ENCODE data around the gene NCAM2.

Gene NCAM2

GRCh38 chr21:21436012-21436534 is 437.9 kb downstream of the NCAM2 start:
- Histone ChIP-seq H3K9ac (ENCODE audit: low read length in 5 of 5) (no peak overlapping the region), H3K27ac (ENCODE audit: low read depth, low read length) (no peak overlapping the region), H3K27me3 (ENCODE audit: control insufficient read depth in 5 of 5, insufficient read depth in 4 of 5, low read length in 5 of 5) (no peaks in the 10 kb centered on the region), H3K36me3 (ENCODE audit: control insufficient read depth in 5 of 5, insufficient read depth in 5 of 5, low read length in 5 of 5) (no peaks in the 10 kb centered on the region), H3K4me3 (ENCODE audit: low read depth in 1 of 5, low read length in 5 of 5) (no peak overlapping the region), H3K4me1 (ENCODE audit: control insufficient read depth in 5 of 5, insufficient read depth in 5 of 5, low read length in 5 of 5) (no peaks in the 10 kb centered on the region), H3K9me3 (ENCODE audit: control insufficient read depth in 5 of 5, low read length in 5 of 5) (no peaks in the 10 kb centered on the region)

GRCh38 chr21:21439761-21440160 is 441.6 kb downstream of the NCAM2 start:
- Histone ChIP-seq H3K27me3 (ENCODE audit: control insufficient read depth in 5 of 5, insufficient read depth in 4 of 5, low read length in 5 of 5) (no peaks in the 10 kb centered on the region), H3K27ac (ENCODE audit: low read depth, low read length) (no peak overlapping the region), H3K9ac (ENCODE audit: low read length in 5 of 5) (no peak overlapping the region), H3K4me3 (ENCODE audit: low read depth in 1 of 5, low read length in 5 of 5) (no peak overlapping the region), H3K36me3 (ENCODE audit: control insufficient read depth in 5 of 5, insufficient read depth in 5 of 5, low read length in 5 of 5) (no peaks in the 10 kb centered on the region), H3K9me3 (ENCODE audit: control insufficient read depth in 5 of 5, low read length in 5 of 5) (peaks cover 0 to 3% (median 0%) of the 10 kb centered on the region in 5 donors), H3K4me1 (ENCODE audit: control insufficient read depth in 5 of 5, insufficient read depth in 5 of 5, low read length in 5 of 5) (no peaks in the 10 kb centered on the region)

GRCh38 chr21:21457077-21457476 is 458.9 kb downstream of the NCAM2 start:
- no peaks in the 10 kb centered on the region for H3K9me3 ChIP-seq (ENCODE audit: control insufficient read depth in 5 of 5, low read length in 5 of 5)
- H3K4me1 ChIP-seq (ENCODE audit: control insufficient read depth in 5 of 5, insufficient read depth in 5 of 5, low read length in 5 of 5) = no peaks in the 10 kb centered on the region
- H3K27me3 ChIP-seq (ENCODE audit: control insufficient read depth in 5 of 5, insufficient read depth in 4 of 5, low read length in 5 of 5) = no peaks in the 10 kb centered on the region
- H3K27ac ChIP-seq (ENCODE audit: low read depth, low read length) = no peak overlapping the region
- no peak overlapping the region for H3K4me3 ChIP-seq (ENCODE audit: low read depth in 1 of 5, low read length in 5 of 5)
- H3K9ac ChIP-seq (ENCODE audit: low read length in 5 of 5) = no peak overlapping the region
- H3K36me3 ChIP-seq (ENCODE audit: control insufficient read depth in 5 of 5, insufficient read depth in 5 of 5, low read length in 5 of 5) = no peaks in the 10 kb centered on the region

- Histone ChIP-seq H3K27ac (ENCODE audit: low read depth, low read length) (no peak overlapping the region), H3K36me3 (ENCODE audit: control insufficient read depth in 5 of 5, insufficient read depth in 5 of 5, low read length in 5 of 5) (no peaks in the 10 kb centered on the region), H3K4me1 (ENCODE audit: control insufficient read depth in 5 of 5, insufficient read depth in 5 of 5, low read length in 5 of 5) (no peaks in the 10 kb centered on the region), H3K27me3 (ENCODE audit: control insufficient read depth in 5 of 5, insufficient read depth in 4 of 5, low read length in 5 of 5) (no peaks in the 10 kb centered on the region), H3K9ac (ENCODE audit: low read length in 5 of 5) (no peak overlapping the region), H3K9me3 (ENCODE audit: control insufficient read depth in 5 of 5, low read length in 5 of 5) (no peaks in the 10 kb centered on the region), H3K4me3 (ENCODE audit: low read depth in 1 of 5, low read length in 5 of 5) (no peak overlapping the region)
These were observed 460.0 kb downstream of the NCAM2 start for GRCh38 chr21:21458124-21458631.

- H3K9ac ChIP-seq (ENCODE audit: low read length in 5 of 5) = no peak overlapping the region
- H3K4me1 ChIP-seq (ENCODE audit: control insufficient read depth in 5 of 5, insufficient read depth in 5 of 5, low read length in 5 of 5) = no peaks in the 10 kb centered on the region
- H3K27ac ChIP-seq (ENCODE audit: low read depth, low read length) = no peak overlapping the region
- no peaks in the 10 kb centered on the region for H3K36me3 ChIP-seq (ENCODE audit: control insufficient read depth in 5 of 5, insufficient read depth in 5 of 5, low read length in 5 of 5)
- H3K27me3 ChIP-seq (ENCODE audit: control insufficient read depth in 5 of 5, insufficient read depth in 4 of 5, low read length in 5 of 5) = no peaks in the 10 kb centered on the region
- no peaks in the 10 kb centered on the region for H3K9me3 ChIP-seq (ENCODE audit: control insufficient read depth in 5 of 5, low read length in 5 of 5)
- no peak overlapping the region for H3K4me3 ChIP-seq (ENCODE audit: low read depth in 1 of 5, low read length in 5 of 5)
These were observed 462.8 kb downstream of the NCAM2 start for GRCh38 chr21:21460979-21461378.

GRCh38 chr21:21463456-21463855 is 465.2 kb downstream of the NCAM2 start:
- H3K4me3 ChIP-seq (ENCODE audit: low read depth in 1 of 5, low read length in 5 of 5) = no peak overlapping the region

GRCh38 chr21:21464684-21465083 is 466.5 kb downstream of the NCAM2 start:
- H3K4me1 ChIP-seq (ENCODE audit: control insufficient read depth in 5 of 5, insufficient read depth in 5 of 5, low read length in 5 of 5) = no peaks in the 10 kb centered on the region
- H3K4me3 ChIP-seq (ENCODE audit: low read depth in 1 of 5, low read length in 5 of 5) = no peak overlapping the region
- H3K27me3 ChIP-seq (ENCODE audit: control insufficient read depth in 5 of 5, insufficient read depth in 4 of 5, low read length in 5 of 5) = no peaks in the 10 kb centered on the region
- no peaks in the 10 kb centered on the region for H3K9me3 ChIP-seq (ENCODE audit: control insufficient read depth in 5 of 5, low read length in 5 of 5)
- no peak overlapping the region for H3K27ac ChIP-seq (ENCODE audit: low read depth, low read length)
- H3K36me3 ChIP-seq (ENCODE audit: control insufficient read depth in 5 of 5, insufficient read depth in 5 of 5, low read length in 5 of 5) = no peaks in the 10 kb centered on the region
- no peak overlapping the region for H3K9ac ChIP-seq (ENCODE audit: low read length in 5 of 5)

More at GRCh38 chr21:21463456-21463855, 465.2 kb downstream of the NCAM2 start:
- H3K9ac ChIP-seq (ENCODE audit: low read length in 5 of 5) = no peak overlapping the region
- H3K36me3 ChIP-seq (ENCODE audit: control insufficient read depth in 5 of 5, insufficient read depth in 5 of 5, low read length in 5 of 5) = no peaks in the 10 kb centered on the region
- H3K27ac ChIP-seq (ENCODE audit: low read depth, low read length) = no peak overlapping the region
- H3K9me3 ChIP-seq (ENCODE audit: control insufficient read depth in 5 of 5, low read length in 5 of 5) = no peaks in the 10 kb centered on the region
- H3K27me3 ChIP-seq (ENCODE audit: control insufficient read depth in 5 of 5, insufficient read depth in 4 of 5, low read length in 5 of 5) = no peaks in the 10 kb centered on the region
- no peaks in the 10 kb centered on the region for H3K4me1 ChIP-seq (ENCODE audit: control insufficient read depth in 5 of 5, insufficient read depth in 5 of 5, low read length in 5 of 5)

GRCh38 chr21:21466752-21467151 is 468.5 kb downstream of the NCAM2 start:
- H3K27me3 ChIP-seq (ENCODE audit: control insufficient read depth in 5 of 5, insufficient read depth in 4 of 5, low read length in 5 of 5) = no peaks in the 10 kb centered on the region
- no peak overlapping the region for H3K4me3 ChIP-seq (ENCODE audit: low read depth in 1 of 5, low read length in 5 of 5)
- no peaks in the 10 kb centered on the region for H3K4me1 ChIP-seq (ENCODE audit: control insufficient read depth in 5 of 5, insufficient read depth in 5 of 5, low read length in 5 of 5)
- H3K27ac ChIP-seq (ENCODE audit: low read depth, low read length) = no peak overlapping the region
- H3K9ac ChIP-seq (ENCODE audit: low read length in 5 of 5) = no peak overlapping the region
- no peaks in the 10 kb centered on the region for H3K9me3 ChIP-seq (ENCODE audit: control insufficient read depth in 5 of 5, low read length in 5 of 5)
- no peaks in the 10 kb centered on the region for H3K36me3 ChIP-seq (ENCODE audit: control insufficient read depth in 5 of 5, insufficient read depth in 5 of 5, low read length in 5 of 5)

- Histone ChIP-seq H3K36me3 (ENCODE audit: control insufficient read depth in 5 of 5, insufficient read depth in 5 of 5, low read length in 5 of 5) (no peaks in the 10 kb centered on the region), H3K27me3 (ENCODE audit: control insufficient read depth in 5 of 5, insufficient read depth in 4 of 5, low read length in 5 of 5) (no peaks in the 10 kb centered on the region), H3K9me3 (ENCODE audit: control insufficient read depth in 5 of 5, low read length in 5 of 5) (no peaks in the 10 kb centered on the region), H3K27ac (ENCODE audit: low read depth, low read length) (no peak overlapping the region), H3K4me1 (ENCODE audit: control insufficient read depth in 5 of 5, insufficient read depth in 5 of 5, low read length in 5 of 5) (no peaks in the 10 kb centered on the region), H3K4me3 (ENCODE audit: low read depth in 1 of 5, low read length in 5 of 5) (no peak overlapping the region), H3K9ac (ENCODE audit: low read length in 5 of 5) (no peak overlapping the region)
These were observed 469.8 kb downstream of the NCAM2 start for GRCh38 chr21:21468003-21468402.

GRCh38 chr21:21481239-21481638 is 483.0 kb downstream of the NCAM2 start:
- Histone ChIP-seq H3K27ac (ENCODE audit: low read depth, low read length) (no peak overlapping the region), H3K4me1 (ENCODE audit: control insufficient read depth in 5 of 5, insufficient read depth in 5 of 5, low read length in 5 of 5) (no peaks in the 10 kb centered on the region), H3K36me3 (ENCODE audit: control insufficient read depth in 5 of 5, insufficient read depth in 5 of 5, low read length in 5 of 5) (no peaks in the 10 kb centered on the region), H3K27me3 (ENCODE audit: control insufficient read depth in 5 of 5, insufficient read depth in 4 of 5, low read length in 5 of 5) (no peaks in the 10 kb centered on the region), H3K9me3 (ENCODE audit: control insufficient read depth in 5 of 5, low read length in 5 of 5) (no peaks in the 10 kb centered on the region), H3K9ac (ENCODE audit: low read length in 5 of 5) (no peak overlapping the region), H3K4me3 (ENCODE audit: low read depth in 1 of 5, low read length in 5 of 5) (no peak overlapping the region)

GRCh38 chr21:21508859-21509258 is 510.6 kb downstream of the NCAM2 start:
- no peaks in the 10 kb centered on the region for H3K4me1 ChIP-seq (ENCODE audit: control insufficient read depth in 5 of 5, insufficient read depth in 5 of 5, low read length in 5 of 5)
- no peak overlapping the region for H3K9ac ChIP-seq (ENCODE audit: low read length in 5 of 5)
- H3K4me3 ChIP-seq (ENCODE audit: low read depth in 1 of 5, low read length in 5 of 5) = no peak overlapping the region
- no peak overlapping the region for H3K27ac ChIP-seq (ENCODE audit: low read depth, low read length)
- H3K27me3 ChIP-seq (ENCODE audit: control insufficient read depth in 5 of 5, insufficient read depth in 4 of 5, low read length in 5 of 5) = no peaks in the 10 kb centered on the region
- no peaks in the 10 kb centered on the region for H3K9me3 ChIP-seq (ENCODE audit: control insufficient read depth in 5 of 5, low read length in 5 of 5)
- no peaks in the 10 kb centered on the region for H3K36me3 ChIP-seq (ENCODE audit: control insufficient read depth in 5 of 5, insufficient read depth in 5 of 5, low read length in 5 of 5)
